BJ (cell line): ENCODE results near the gene SLC5A2. TPM values are rescaled to one million over a fixed set of nuclear protein-coding genes. Genes with fewer than 3 reads are reported as not detected.

Experiments
- polyA plus RNA-seq: library from polyadenylated mRNA; depleted of rRNA; stranded (reverse); fragments of >200 nt; gene quantifications from 2 replicates; pipeline ENCODE4 v1.2.3, GENCODE V29; 2011; rRNA removed

SLC5A2 gene
- polyA plus RNA-seq, 1 experiment, result not detected

Other genes starting within 250 kb of the SLC5A2 start
- gene ITGAM, start 223.1 kb upstream of the SLC5A2 start, polyA plus RNA-seq, result not detected in 2 replicates
- not detected in 2 replicates for gene ITGAX, start 127.9 kb upstream of the SLC5A2 start, polyA plus RNA-seq
- not detected in 2 replicates for gene ITGAD, start 89.8 kb upstream of the SLC5A2 start, polyA plus RNA-seq
- not detected in 2 replicates for gene COX6A2, start 54.8 kb upstream of the SLC5A2 start, polyA plus RNA-seq
- 0.56 and 0.87 TPM in 2 replicates for gene ZNF843, start 40.3 kb upstream of the SLC5A2 start, polyA plus RNA-seq
- 3.0 and 6.4 TPM in 2 replicates for gene ARMC5, start 23.6 kb upstream of the SLC5A2 start, polyA plus RNA-seq
- gene TGFB1I1, start 11.0 kb upstream of the SLC5A2 start, polyA plus RNA-seq, result 56.4 and 92.3 TPM in 2 replicates
- gene RUSF1, start 25.3 kb downstream of the SLC5A2 start, polyA plus RNA-seq, result 35.2 and 56.4 TPM in 2 replicates
- not detected in 2 replicates for gene AHSP, start 44.8 kb downstream of the SLC5A2 start, polyA plus RNA-seq